Stimulated activated CD8-positive, alpha-beta memory T cell treated with anti-CD3 and anti-CD28 coated beads, Interleukin-12 subunit alpha, Interleukin-12 subunit beta, amount 100 ng/mL, for 24 hours (primary cell): ENCODE data around the gene HS3ST2.
"Not testable (repeated sequence)": the region's sequence is repeated elsewhere in the genome, so short reads cannot be mapped to it uniquely, and the experiment has no call there.

Experiments
- DNase-seq: peaks from one replicate; pipeline ENCODE4 v3.0.0-alpha.2; 2020; ENCODE audit errors: extremely low read depth

HS3ST2 gene

DNA sequence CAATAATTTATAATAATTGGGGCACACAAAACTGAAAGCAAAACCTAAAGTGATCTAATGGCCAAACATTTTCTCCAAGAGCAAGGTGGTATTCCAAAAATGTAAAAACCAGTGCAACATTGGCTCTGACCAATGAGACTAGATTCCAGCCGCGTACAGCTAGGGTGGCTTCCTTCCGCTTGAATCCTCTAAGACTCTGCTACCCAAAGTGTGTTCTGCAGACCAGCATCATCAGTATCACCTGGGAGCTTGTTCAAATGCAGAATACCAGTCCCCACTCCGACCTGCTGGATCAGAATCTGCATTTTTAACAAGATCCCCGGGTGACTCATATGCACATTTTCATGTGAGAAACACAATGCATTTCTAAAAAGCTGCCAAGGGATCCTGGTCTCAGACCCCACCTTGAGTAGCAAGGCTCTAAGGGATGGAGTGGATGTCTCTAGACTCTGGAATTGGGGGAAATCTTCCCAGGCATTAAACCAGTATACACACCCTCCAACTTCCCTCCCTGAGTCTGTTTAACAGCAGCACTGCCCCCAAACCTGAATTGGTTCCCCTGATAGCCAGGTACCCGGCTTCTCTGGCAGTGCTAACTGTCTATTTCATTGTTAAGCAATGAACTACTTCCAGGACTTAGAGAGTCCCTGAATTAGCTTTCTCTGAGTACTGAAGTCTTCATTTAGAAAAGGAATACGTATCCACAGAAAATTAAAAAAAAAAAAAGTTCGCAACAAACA lies 118.2 kb downstream of the HS3ST2 start:
- no peak for DNase-seq

DNA sequence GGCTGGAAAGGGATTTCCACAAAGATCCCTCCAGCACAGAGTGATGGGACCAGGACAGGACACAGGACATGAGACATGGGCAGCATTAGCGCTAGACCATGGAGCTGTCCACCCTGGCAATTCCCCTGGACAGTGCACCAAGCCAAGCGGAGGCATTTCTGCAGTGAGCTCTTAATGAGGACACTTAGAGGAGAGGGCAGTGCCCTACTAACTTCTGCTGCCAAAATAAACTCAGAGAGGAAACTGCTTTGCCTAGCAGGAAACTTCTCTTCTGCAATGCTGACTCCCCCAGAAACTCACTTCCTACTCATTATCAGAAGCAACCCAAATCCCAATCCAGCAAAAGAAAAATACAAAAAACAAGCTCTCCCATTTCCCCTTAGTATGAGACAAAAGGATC lies 119.2 kb downstream of the HS3ST2 start:
- no peak for DNase-seq

DNA sequence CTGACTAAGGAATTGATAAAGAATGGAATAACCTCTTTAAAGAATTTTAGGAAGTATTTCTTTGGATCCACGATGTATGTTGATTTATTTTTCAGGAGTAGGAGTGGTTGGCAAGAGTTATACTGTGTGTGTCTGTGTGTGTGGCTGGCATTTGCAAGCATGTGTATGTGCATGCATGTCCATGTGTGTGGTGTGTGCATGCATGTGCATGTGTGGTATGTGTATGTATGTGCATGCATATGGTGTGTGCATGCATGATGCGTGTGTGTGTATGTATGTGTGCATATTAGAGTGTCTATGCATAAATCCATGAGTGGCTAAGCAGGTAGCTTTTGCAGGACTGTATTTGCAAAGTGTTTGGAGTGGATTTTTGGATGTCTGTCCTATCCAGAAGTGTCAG lies 120.8 kb downstream of the HS3ST2 start:
- no peak for DNase-seq

DNA sequence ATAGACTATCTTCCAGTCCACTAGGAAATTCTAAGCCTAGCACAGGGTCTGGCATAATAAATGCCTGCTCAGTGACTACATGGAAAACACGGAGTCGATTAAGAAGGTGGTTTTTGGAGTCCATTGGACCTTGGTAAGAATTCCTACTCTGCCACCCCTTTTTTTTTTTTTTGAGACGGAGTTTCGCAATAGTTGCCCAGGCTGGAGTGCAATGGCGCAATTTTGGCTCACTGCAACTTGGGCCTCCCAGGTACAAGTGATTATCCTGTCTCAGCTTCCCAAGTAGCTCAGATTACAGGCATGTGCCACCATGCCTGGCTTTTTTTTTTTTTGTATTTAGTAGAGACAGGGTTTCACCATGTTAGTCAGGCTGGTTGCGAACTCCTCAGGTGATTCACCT lies 123.2 kb downstream of the HS3ST2 start:
- no peak for DNase-seq

DNA sequence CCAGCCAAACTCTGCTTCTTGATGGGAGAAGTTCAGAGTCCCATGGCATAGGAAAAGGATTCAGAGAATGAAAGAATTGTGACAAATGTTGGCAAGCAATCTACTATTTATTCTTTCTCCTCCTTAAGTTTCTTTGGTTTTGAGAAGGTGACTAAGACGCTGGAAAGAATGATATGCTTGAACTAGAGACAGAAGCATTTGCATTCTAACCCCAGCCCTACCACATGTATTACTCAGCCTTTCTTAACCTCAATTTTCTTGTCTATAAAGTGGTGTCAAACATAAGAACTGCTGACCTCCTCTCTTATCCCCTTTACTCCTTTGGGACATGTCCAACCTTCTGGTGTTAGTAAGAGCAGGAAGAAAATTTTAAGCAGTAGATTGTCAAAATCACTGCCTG lies 124.7 kb downstream of the HS3ST2 start:
- DNase-seq: no peak

DNA sequence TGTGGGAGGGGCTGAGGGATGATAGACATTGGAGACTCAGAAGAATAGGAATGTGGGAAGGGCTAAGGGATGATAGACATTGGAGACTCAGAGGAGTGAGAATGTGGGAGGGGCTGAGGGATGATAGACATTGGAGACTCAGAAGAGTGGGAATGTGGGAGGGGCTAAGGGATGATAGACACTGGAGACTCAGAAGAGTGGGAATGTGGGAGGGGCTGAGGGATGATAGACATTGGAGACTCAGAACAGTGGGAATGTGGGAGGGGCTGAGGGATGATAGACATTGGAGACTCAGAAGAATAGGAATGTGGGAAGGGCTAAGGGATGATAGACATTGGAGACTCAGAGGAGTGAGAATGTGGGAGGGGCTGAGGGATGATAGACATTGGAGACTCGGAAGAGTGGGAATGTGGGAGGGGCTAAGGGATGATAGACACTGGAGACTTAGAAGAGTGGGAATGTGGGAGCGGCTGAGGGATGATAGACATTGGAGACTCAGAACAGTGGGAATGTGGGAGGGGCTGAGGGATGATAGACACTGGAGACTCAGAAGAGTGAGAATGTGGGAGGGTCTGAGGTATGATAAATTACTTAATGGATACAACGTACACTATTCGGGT lies 125.9 kb downstream of the HS3ST2 start:
- DNase-seq: not testable (repeated sequence)

DNA sequence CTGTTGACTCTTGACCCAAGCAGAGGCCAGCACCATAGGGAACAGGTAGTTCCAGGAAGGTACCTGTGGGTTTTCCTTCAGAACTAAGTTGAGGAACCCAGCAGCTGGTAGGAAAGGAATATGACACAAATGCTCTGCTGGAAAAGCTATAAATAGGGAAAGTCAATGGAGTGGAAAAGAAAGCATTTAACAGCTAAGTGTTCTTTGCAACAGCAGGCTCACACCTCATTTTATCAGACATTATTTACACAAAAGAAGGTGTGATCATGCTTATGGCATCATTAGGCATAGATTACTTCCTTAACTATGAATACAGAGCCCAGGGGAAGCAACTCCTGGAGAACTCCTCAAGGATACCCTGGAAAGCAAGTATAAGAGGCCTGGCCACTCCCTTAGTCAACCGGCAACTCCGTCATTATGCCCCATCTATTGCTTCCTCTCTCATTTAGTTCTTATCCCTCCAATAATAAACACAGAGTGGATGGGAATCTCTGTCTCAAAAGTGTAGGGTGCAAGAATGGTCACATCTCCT lies 128.1 kb downstream of the HS3ST2 start:
- no peak for DNase-seq

DNA sequence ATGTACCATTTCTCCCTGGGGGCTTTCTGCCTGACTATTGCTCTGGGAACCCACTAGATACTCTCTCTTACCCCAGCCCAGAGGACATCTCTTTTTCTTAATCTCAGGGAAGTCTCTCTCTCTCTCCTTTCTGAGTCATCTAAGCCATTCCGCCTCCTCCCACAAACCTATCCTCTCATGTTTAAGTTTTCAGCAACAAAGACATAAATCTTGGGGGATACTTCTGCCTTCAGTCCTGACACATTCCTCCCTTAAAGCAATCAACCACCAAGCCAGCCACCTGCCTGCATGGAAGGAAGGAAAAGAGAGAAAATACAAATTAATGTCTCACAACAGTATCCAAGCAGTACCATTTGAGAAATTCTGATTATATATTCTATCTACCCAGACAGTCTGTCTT lies 128.8 kb downstream of the HS3ST2 start:
- DNase-seq: no peak

DNA sequence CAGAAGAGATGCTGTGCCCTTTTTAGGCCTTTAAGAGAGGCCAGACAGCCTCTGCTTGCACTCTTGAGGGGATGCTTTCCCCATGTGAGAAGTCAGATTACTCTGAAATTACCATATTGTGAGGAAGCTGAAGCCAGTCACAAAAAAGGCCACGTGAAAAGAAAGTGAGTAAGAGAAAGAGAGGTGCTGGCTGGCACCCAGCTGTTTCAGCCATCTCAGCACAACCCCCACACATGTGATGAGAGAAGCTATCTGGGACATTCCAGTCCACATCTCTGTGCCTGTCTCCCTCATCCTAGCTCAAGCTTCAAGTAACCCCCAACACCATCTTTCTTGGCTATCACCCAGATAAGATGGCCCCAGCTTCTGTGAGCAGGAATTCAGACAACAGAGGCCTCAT lies 131.4 kb downstream of the HS3ST2 start:
- DNase-seq: no peak

DNA sequence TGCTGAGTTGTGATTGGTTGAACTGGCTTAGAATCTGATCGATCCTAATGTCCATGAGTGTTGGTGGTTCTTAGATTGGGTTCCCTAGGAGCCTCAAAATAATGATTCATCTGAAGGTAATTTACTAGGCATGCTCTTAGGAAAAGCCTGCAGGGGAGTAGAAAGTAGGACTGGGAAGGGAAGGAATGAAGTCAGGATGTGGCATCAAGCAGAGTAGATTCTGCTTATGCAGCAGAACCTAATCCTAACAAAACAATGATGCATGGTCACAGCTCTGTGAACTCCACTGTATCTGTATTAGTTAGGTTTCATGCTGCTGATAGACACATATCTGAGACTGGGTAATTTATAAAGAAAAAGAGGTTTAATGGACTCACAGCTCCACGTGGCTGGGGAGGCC lies 132.5 kb downstream of the HS3ST2 start:
- DNase-seq: no peak

DNA sequence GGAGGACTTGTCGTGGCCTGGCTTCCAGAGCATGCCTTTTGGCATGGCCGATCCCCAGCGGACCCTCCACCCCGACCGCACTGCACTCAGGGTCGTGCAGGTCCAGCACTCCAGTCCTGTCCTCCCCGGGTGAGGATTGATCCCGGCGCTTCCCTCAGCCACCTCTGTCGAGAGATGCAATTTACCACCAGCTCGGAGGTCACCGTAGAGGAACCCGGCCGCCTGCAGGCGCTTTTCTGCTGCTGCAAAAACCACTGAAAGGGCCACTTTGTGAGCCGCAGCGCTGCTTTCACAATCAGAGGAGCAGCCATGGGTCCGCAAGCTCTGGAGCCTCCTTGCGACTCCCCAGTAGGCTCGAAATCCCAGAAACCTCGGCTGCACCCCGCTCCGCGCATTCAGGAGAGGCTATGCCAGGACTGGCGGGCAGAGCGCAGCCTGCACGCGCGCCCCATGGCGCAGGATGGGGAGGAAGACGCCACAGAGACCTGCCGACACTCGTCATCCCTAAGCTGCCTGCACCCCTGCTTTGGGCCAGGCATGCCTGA lies 134.2 kb downstream of the HS3ST2 start:
- DNase-seq: no peak

DNA sequence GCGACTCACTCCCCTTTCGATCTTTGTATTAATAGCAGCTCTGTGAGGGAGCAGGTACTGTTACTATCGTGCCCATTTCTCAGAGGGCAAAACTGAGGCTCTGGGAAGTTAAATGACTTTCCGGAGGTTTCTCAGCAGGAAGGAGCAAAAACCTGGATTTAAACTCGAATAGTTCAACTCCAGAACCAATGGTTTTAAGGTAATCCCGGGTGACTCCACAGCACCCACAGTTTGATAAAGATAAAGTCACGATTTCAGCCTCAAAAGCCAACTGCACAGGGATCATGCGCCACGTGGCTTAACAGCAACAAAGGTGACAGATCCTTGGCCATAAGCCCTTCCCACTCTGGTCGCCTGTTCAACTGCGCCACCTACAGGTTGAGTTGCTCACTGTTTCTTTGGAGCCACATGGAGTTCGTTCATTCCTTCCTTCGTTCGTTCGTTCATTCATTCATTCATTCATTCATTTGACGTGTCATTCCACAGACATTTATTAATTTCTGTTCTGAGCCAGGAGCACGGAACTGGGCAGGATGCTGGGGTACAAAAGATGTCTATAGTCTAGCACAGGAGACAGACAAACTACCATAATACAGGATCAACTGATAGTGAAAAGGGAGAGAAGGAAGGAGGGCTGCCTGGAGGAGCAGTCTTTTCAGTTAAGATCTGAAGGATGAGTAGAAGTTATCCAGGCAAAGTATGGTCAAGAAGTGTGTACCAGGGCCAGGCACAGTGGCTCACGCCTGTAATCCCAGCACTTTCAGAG lies 134.8 kb downstream of the HS3ST2 start:
- peak; percentile 5 for DNase-seq

DNA sequence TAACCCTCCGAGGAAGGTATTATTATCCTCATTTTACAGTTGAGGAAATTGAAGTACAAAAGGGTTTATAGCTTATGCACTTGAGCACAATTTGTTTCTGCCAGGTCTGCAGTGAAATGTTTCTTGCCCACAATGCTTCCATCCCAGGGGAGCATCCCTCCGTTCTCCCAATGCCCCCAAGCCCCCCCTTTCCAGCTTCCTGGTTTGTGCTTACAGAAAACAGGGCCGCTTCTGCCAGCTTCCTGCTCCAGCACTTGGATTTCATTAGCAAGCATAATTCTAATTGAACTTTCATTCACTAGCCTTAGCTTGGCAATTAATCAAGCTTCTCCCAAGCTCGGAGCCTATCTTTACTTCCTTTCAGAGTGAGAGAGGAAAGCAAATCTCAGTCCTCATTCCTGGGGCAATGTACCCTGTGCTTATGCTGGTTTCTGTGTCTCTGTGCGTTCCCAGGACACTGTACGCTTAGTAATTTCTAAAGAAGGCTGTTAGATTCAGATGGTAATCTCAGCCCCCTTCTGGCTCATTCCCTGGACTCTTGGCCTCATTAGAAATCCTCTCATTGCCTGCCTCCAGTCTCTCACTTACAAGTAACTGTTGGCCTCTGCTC lies 141.6 kb downstream of the HS3ST2 start:
- no peak for DNase-seq

DNA sequence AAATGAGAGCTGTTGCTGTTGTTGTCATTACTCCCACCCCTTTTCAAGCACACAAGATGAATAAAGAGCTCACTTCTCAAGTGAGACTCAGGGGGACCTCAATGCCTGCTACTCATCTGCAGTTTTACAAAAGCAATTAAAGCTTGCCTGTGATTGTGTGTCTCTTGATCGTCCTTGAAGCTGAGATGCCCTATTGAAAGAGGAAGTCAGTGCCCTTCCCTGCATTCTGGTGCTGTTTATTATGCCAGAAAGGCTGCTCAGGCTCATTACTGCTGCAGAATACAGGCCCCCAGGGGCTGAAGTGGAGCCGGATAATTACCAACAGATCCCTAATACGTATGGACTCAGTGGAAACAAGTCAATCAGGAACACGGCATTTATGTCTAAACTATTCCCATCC lies 147.2 kb downstream of the HS3ST2 start:
- DNase-seq: no peak

DNA sequence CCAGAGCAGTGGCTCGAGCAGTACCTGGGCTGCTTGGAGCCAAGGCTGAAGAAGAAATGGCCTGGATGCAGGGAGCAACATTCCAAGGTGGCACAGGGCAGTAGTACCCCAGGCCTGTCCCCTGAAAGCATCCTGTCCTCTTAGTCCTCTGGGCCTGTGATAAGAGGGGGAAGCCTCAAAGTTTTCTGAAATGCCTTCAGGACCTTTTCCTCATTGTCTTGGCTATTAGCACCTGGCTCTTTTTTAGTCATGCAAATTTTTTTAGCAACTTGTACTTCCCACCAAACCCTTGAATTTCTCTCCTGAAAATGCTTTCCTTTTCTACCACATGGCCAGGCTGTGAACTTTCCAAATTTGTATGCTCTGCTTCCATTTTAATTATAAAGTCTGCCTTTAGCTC lies 148.9 kb downstream of the HS3ST2 start:
- DNase-seq: no peak
